HCT116 (cell line): Measurements from ENCODE around the gene ZNF282.

Source experiments
- EZH2 ChIP-seq: fragments of 200-600 bp; sonication (generic); IDR thresholded peaks from 2 replicates; pipeline ENCODE4 v1.6.1; 2017; ENCODE audit warnings: antibody characterized with exemption, mixed run types
- EZH2phosphoT487 ChIP-seq: fragments of 200-600 bp; IDR thresholded peaks from 2 replicates; pipeline ENCODE4 v1.6.1; 2018; ENCODE audit warnings: antibody characterized with exemption, borderline replicate concordance
- POLR2A ChIP-seq: IDR thresholded peaks from 2 replicates; pipeline ENCODE4 v1.7.0; 2011; ENCODE audit warnings: borderline replicate concordance; ENCODE audit not compliant: insufficient read depth, insufficient read length; ENCODE audit errors: extremely low read depth
- POLR2AphosphoS5 ChIP-seq: IDR thresholded peaks from 2 replicates; pipeline ENCODE4 v1.6.1; 2011; ENCODE audit warnings: mild to moderate bottlenecking, low read depth, low read length, moderate library complexity
- RAD21 ChIP-seq: IDR thresholded peaks from 2 replicates; pipeline ENCODE4 v1.6.1; 2012; ENCODE audit warnings: low read depth, mild to moderate bottlenecking
- REST ChIP-seq: IDR thresholded peaks from 2 replicates; pipeline ENCODE4 v1.6.1; 2012; ENCODE audit warnings: low read depth
- SIN3A ChIP-seq: IDR thresholded peaks from 2 replicates; pipeline ENCODE4 v1.6.1; 2012; ENCODE audit warnings: low read depth
- SP1 ChIP-seq: IDR thresholded peaks from 2 replicates; pipeline ENCODE4 v1.6.1; 2012; ENCODE audit warnings: low read depth
- SRF ChIP-seq: IDR thresholded peaks from 2 replicates; pipeline ENCODE4 v1.6.1; 2012; ENCODE audit warnings: low read depth
- ZFX ChIP-seq: fragments of 450-650 bp; IDR thresholded peaks from 2 replicates; pipeline ENCODE4 v1.6.1; 2017
- TF ChIP-seq, protein P1 (sequence below), 3 experiments: fragments of 200-600 bp in 1 of 3; sonication (generic) in 1 of 3; IDR thresholded peaks in 2 of 3; conservative IDR thresholded peaks in 1 of 3; 2 replicates each; pipeline ENCODE4 v1.5.1; 2012 to 2017; ENCODE audit warnings: low read depth in 2 of 3, low read length in 2 of 3, antibody characterized with exemption in 1 of 3, borderline replicate concordance in 1 of 3, control low read depth in 1 of 3, mild to moderate bottlenecking in 1 of 3, mixed read lengths in 1 of 3, mixed run types in 1 of 3, moderate library complexity in 1 of 3; ENCODE audit not compliant: insufficient read depth in 1 of 3

DNA sequence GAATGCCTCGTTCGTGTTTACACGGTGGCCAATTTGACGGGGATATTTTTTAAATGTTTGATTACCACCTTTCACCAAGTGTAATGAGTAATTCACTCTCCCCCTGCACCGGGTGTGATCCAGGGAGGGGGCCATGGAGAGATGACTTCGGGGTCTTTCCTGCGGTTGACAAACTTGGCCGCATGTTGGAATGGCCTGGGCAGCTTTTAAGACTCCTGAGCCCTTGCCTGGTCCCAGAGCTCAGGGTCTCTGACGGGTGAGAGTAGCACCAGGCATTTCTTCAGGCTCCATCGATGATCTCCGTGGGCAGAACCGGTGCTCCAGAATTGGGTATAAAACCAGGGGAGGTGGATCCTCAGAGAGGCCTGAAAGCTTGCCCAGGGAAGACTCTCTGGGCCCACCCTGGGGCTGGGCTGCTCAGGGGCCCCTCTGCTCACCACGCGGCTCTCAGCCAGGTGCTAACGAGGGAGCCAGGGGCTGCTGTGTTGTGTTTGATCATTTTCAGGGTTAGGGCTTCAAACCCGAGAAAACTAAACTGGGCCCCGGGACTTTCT is 882 bp downstream of the ZNF282 start:
- TF ChIP-seq POLR2AphosphoS5 (no peak), POLR2A (no peak), ZFX (no peak), SP1 (no peak), RAD21 (no peak), EZH2phosphoT487 (no peak), SRF (no peak), SIN3A (no peak), REST (no peak), EZH2 (no peak)
- TF ChIP-seq, protein P1, sequence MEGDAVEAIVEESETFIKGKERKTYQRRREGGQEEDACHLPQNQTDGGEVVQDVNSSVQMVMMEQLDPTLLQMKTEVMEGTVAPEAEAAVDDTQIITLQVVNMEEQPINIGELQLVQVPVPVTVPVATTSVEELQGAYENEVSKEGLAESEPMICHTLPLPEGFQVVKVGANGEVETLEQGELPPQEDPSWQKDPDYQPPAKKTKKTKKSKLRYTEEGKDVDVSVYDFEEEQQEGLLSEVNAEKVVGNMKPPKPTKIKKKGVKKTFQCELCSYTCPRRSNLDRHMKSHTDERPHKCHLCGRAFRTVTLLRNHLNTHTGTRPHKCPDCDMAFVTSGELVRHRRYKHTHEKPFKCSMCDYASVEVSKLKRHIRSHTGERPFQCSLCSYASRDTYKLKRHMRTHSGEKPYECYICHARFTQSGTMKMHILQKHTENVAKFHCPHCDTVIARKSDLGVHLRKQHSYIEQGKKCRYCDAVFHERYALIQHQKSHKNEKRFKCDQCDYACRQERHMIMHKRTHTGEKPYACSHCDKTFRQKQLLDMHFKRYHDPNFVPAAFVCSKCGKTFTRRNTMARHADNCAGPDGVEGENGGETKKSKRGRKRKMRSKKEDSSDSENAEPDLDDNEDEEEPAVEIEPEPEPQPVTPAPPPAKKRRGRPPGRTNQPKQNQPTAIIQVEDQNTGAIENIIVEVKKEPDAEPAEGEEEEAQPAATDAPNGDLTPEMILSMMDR (IDR thresholded peaks at IDR 0.05 in 2 of 3, conservative IDR thresholded peaks at IDR 0.05 in 1 of 3; ENCODE audit: borderline replicate concordance in 1 of 3, insufficient read depth in 1 of 3, low read depth in 2 of 3, low read length in 2 of 3), result no peak
